HepG2 (cell line): Measurements from ENCODE around the gene SLC45A3. TPM values are rescaled to one million over a fixed set of nuclear protein-coding genes. Genes with fewer than 3 reads are reported as not detected.

ENCODE experiments used
- ATM ChIP-seq: fragments of 450-650 bp; IDR thresholded peaks from 2 replicates; pipeline ENCODE4 v1.7.1; 2017; ENCODE audit warnings: mild to moderate bottlenecking, borderline replicate concordance
- GZF1 ChIP-seq: sonication (generic); formaldehyde crosslinking; IDR thresholded peaks from 2 replicates; pipeline ENCODE4 v1.5.1; 2020; ENCODE audit warnings: mild to moderate bottlenecking, missing genetic modification reagents
- HOXA5 ChIP-seq: sonication (generic); formaldehyde crosslinking; IDR thresholded peaks from 2 replicates; pipeline ENCODE4 v1.4.0; 2020; ENCODE audit warnings: missing genetic modification reagents
- KLF16 ChIP-seq, 2 experiments: sonication (generic) in 1 of 2; formaldehyde crosslinking in 1 of 2; IDR thresholded peaks; 2 replicates each; pipeline versions ENCODE4 v1.6.1 to v1.8.0; 2016 to 2023; ENCODE audit warnings: missing genetic modification reagents in 2 of 2, missing compliant biosample characterization in 1 of 2
- MLLT10 ChIP-seq: sonication (generic); formaldehyde crosslinking; IDR thresholded peaks from 2 replicates; pipeline ENCODE4 v1.4.0; 2020; ENCODE audit warnings: missing genetic modification reagents
- SNAI1 ChIP-seq: sonication (generic); formaldehyde crosslinking; IDR thresholded peaks from 2 replicates; pipeline ENCODE4 v1.5.0; 2020; ENCODE audit warnings: mild to moderate bottlenecking, missing genetic modification reagents, borderline replicate concordance
- SOX13 ChIP-seq, 3 experiments: fragments of 450-650 bp in 1 of 3; sonication (generic) in 1 of 3; formaldehyde crosslinking in 1 of 3; IDR thresholded peaks in 2 of 3; conservative IDR thresholded peaks in 1 of 3; 2 replicates each; pipeline versions ENCODE4 v1.5.0 to v1.6.1; 2016 to 2020; ENCODE audit warnings: antibody characterized with exemption in 1 of 3, mild to moderate bottlenecking in 1 of 3, missing compliant biosample characterization in 1 of 3, missing genetic modification reagents in 1 of 3, moderate library complexity in 1 of 3
- TBX3 ChIP-seq: fragments of 450-650 bp; IDR thresholded peaks from 2 replicates; pipeline ENCODE4 v1.6.1; 2017; ENCODE audit warnings: antibody characterized with exemption, mild to moderate bottlenecking, inconsistent platforms, borderline replicate concordance
- ZEB1 ChIP-seq: IDR thresholded peaks from 2 replicates; pipeline ENCODE4 v1.6.1; 2012; ENCODE audit warnings: mild to moderate bottlenecking, low read depth, inconsistent platforms; ENCODE audit not compliant: insufficient replicate concordance
- ZNF263 ChIP-seq: sonication (generic); formaldehyde crosslinking; IDR thresholded peaks from 2 replicates; pipeline ENCODE4 v1.4.0; 2020; ENCODE audit warnings: missing genetic modification reagents
- ZNF75D ChIP-seq: sonication (generic); formaldehyde crosslinking; IDR thresholded peaks from 2 replicates; pipeline ENCODE4 v1.8.1; 2023; ENCODE audit warnings: missing genetic modification reagents, mild to moderate bottlenecking, borderline replicate concordance
- polyA plus RNA-seq, 8 experiments: library from polyadenylated mRNA; depleted of rRNA in 3 of 8; stranded (reverse) in 7 of 8; unstranded in 1 of 8; fragments of >200 nt; fragmentation: Illumina TruSeq in 4 of 8; extraction: Trizol in 4 of 8; gene quantifications; 2 replicates each; pipeline versions ENCODE4 v1.2.1 to v1.2.3, GENCODE V29; 2011 to 2016; ENCODE audit warnings: low read depth in 4 of 8, missing spikeins in 1 of 8, mixed read lengths in 1 of 8; ENCODE audit not compliant: insufficient read depth in 1 of 8
- total RNA-seq, 5 experiments: library from RNA; depleted of rRNA; stranded (reverse); fragments of >200 nt; fragmentation: Illumina TruSeq; extraction: Trizol; gene quantifications; 2 replicates each; pipeline ENCODE4 v1.2.3, GENCODE V29; 2016; ENCODE audit warnings: low read depth in 1 of 5
- TF ChIP-seq, protein P1 (sequence below), 2 experiments: IDR thresholded peaks; 2 replicates each; pipeline ENCODE4 v1.6.1; 2011 to 2012; ENCODE audit warnings: low read length in 2 of 2, borderline replicate concordance in 1 of 2, low read depth in 1 of 2, mild to moderate bottlenecking in 1 of 2, moderate library complexity in 1 of 2
- TF ChIP-seq, protein P2 (sequence below): sonication (generic); formaldehyde crosslinking; IDR thresholded peaks from 2 replicates; pipeline ENCODE4 v1.5.1; 2020; ENCODE audit warnings: mild to moderate bottlenecking, missing genetic modification reagents, borderline replicate concordance
- TF ChIP-seq, protein P3 (sequence below): IDR thresholded peaks from 2 replicates; pipeline ENCODE4 v1.6.1; 2012; ENCODE audit warnings: low read depth, low read length, improper control_type of control experiment
- TF ChIP-seq, protein P4 (sequence below): IDR thresholded peaks from 2 replicates; pipeline ENCODE4 v1.6.1; 2016; ENCODE audit warnings: missing compliant biosample characterization, missing genetic modification reagents, borderline replicate concordance

SLC45A3 gene
- total and polyA plus RNA-seq, 2 of the 13 experiments (the other 11 are each of a cell fraction or from before 2014, with no cell fraction given) = 3.4 to 4.1 TPM

DNA sequence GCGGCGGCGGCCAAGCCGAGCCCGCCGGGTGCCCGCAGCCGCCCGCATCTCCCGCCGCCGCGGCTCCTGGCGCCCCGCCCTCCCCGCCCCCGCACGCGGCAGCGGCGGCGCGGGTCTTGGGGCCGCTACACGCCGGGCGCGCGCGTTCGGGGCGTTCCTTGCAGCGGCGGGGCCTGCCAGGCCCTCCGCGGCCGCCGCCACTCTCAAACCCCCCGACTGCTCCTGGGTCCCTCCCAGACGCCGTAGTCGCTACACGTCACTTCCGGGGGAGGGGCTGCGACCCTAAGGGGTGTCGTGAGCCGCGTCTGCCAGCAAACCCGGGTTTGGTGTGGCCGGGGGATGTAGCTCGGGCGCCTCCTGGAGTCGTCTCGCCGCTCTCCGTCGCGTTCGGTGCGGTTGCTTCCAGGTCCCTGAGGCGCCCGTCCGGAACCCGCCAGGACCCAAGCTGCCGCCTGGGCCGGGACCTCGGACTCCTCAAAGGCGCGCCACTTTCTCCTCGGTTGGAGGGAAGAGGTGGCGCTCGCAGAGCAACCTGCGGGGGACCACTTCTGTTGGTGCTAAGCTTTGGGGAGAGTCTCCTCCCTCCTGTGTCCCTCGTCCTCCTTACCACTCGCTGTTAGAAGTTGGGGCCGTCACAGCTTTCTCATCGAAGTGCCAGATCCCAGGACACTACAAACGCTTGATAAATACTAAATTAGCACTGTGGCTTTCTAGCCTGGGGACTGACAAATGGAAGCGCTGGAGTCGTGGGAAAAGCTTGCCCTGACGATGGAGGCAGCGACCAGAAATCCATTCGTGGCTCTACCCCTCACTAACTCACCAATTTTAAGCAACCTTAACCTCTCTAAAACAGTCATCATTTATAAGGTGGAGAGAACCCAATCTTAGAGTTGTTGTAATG lies 48.3 kb downstream of the SLC45A3 start, which contains the start of gene ELK4 (continued):
- TF ChIP-seq, protein P1, sequence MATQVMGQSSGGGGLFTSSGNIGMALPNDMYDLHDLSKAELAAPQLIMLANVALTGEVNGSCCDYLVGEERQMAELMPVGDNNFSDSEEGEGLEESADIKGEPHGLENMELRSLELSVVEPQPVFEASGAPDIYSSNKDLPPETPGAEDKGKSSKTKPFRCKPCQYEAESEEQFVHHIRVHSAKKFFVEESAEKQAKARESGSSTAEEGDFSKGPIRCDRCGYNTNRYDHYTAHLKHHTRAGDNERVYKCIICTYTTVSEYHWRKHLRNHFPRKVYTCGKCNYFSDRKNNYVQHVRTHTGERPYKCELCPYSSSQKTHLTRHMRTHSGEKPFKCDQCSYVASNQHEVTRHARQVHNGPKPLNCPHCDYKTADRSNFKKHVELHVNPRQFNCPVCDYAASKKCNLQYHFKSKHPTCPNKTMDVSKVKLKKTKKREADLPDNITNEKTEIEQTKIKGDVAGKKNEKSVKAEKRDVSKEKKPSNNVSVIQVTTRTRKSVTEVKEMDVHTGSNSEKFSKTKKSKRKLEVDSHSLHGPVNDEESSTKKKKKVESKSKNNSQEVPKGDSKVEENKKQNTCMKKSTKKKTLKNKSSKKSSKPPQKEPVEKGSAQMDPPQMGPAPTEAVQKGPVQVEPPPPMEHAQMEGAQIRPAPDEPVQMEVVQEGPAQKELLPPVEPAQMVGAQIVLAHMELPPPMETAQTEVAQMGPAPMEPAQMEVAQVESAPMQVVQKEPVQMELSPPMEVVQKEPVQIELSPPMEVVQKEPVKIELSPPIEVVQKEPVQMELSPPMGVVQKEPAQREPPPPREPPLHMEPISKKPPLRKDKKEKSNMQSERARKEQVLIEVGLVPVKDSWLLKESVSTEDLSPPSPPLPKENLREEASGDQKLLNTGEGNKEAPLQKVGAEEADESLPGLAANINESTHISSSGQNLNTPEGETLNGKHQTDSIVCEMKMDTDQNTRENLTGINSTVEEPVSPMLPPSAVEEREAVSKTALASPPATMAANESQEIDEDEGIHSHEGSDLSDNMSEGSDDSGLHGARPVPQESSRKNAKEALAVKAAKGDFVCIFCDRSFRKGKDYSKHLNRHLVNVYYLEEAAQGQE (IDR thresholded peaks at IDR 0.05; ENCODE audit: borderline replicate concordance in 1 of 2, low read depth in 1 of 2, low read length in 2 of 2) = peak in 1 of 2 experiments; percentile 59; a peak in 1 of 4 replicates
- TF ChIP-seq GZF1 (CRISPR knock-in tag) = no peak
- TF ChIP-seq, protein P2, sequence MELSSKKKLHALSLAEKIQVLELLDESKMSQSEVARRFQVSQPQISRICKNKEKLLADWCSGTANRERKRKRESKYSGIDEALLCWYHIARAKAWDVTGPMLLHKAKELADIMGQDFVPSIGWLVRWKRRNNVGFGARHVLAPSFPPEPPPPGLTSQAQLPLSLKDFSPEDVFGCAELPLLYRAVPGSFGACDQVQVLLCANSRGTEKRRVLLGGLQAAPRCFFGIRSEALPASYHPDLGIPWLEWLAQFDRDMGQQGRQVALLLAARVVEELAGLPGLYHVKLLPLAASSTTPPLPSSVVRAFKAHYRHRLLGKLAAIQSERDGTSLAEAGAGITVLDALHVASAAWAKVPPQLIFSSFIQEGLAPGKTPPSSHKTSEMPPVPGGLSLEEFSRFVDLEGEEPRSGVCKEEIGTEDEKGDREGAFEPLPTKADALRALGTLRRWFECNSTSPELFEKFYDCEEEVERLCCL (CRISPR knock-in tag) = no peak
- TF ChIP-seq KLF16 (CRISPR knock-in tag; IDR thresholded peaks at IDR 0.05) = peak in 1 of 2 experiments; percentile 92; a peak in 2 of 4 replicates
- TF ChIP-seq, protein P3, sequence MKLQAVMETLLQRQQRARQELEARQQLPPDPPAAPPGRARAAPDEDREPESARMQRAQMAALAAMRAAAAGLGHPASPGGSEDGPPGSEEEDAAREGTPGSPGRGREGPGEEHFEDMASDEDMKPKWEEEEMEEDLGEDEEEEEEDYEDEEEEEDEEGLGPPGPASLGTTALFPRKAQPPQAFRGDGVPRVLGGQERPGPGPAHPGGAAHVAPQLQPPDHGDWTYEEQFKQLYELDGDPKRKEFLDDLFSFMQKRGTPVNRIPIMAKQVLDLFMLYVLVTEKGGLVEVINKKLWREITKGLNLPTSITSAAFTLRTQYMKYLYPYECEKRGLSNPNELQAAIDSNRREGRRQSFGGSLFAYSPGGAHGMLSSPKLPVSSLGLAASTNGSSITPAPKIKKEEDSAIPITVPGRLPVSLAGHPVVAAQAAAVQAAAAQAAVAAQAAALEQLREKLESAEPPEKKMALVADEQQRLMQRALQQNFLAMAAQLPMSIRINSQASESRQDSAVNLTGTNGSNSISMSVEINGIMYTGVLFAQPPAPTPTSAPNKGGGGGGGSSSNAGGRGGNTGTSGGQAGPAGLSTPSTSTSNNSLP = no peak
- peak; percentile 86 for TF ChIP-seq HOXA5 (CRISPR knock-in tag)
- TF ChIP-seq ATM = no peak
- no peak for TF ChIP-seq SNAI1
- TF ChIP-seq MLLT10 (CRISPR knock-in tag) = no peak
- TF ChIP-seq, protein P4, sequence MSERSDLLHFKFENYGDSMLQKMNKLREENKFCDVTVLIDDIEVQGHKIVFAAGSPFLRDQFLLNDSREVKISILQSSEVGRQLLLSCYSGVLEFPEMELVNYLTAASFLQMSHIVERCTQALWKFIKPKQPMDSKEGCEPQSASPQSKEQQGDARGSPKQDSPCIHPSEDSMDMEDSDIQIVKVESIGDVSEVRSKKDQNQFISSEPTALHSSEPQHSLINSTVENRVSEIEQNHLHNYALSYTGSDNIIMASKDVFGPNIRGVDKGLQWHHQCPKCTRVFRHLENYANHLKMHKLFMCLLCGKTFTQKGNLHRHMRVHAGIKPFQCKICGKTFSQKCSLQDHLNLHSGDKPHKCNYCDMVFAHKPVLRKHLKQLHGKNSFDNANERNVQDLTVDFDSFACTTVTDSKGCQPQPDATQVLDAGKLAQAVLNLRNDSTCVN (CRISPR knock-in tag) = peak; percentile 49; the same call in 1 of the 2 replicates
- TF ChIP-seq SOX13 (IDR thresholded peaks at IDR 0.05) = peak; percentile 14; the same call in 1 of the 2 replicates
- peak in 1 of 2 experiments; percentile 56; a peak in 2 of 4 replicates for TF ChIP-seq SOX13 (CRISPR knock-in tag; conservative IDR thresholded peaks at IDR 0.05 in 1 of 2, IDR thresholded peaks at IDR 0.05 in 1 of 2)
- TF ChIP-seq ZNF75D (CRISPR knock-in tag) = no peak
- no peak; the same call in 1 of the 2 replicates for TF ChIP-seq TBX3
- TF ChIP-seq ZNF263 (CRISPR knock-in tag) = peak; percentile 44; the same call in 1 of the 2 replicates
- no peak for TF ChIP-seq ZEB1
